Esophagus squamous epithelium (tissue), 5 donors: ENCODE data around the gene CTNNA1. TPM values are rescaled to one million over a fixed set of nuclear protein-coding genes. Genes with fewer than 3 reads are reported as not detected.
A peak's percentile ranks its signal among the peaks of the same experiment; 100 is the strongest.

ENCODE experiments used
- DNase-seq: peaks from one replicate; lab custom pipeline; 2025; lab: John Stamatoyannopoulos, UW
- H3K27ac ChIP-seq, 4 donors: fragments of 200-600 bp; sonication (generic); one replicate each; pipeline ENCODE4 v1.5.1; 2016 to 2019; ENCODE audit warnings: mild to moderate bottlenecking in 1 of 4
- H3K27me3 ChIP-seq, 4 donors: fragments of 200-600 bp; sonication (generic); 1 replicate in 3 of 4; 2 replicates in 1 of 4; pipeline versions ENCODE4 v1.5.1 to v1.6.0; 2017 to 2021; ENCODE audit warnings: antibody characterized with exemption in 1 of 4
- H3K36me3 ChIP-seq, 3 donors: fragments of 200-600 bp; sonication (generic); one replicate each; pipeline ENCODE4 v1.5.1; 2016 to 2019
- H3K4me1 ChIP-seq, 3 donors: fragments of 200-600 bp; sonication (generic); one replicate each; pipeline ENCODE4 v1.5.1; 2017 to 2019
- H3K4me3 ChIP-seq, 4 donors: fragments of 200-600 bp; sonication (generic); 1 replicate in 3 of 4; 2 replicates in 1 of 4; pipeline ENCODE4 v1.5.1; 2016 to 2019; ENCODE audit warnings: mild to moderate bottlenecking in 2 of 4, moderate library complexity in 1 of 4
- H3K9me3 ChIP-seq, 3 donors: fragments of 200-600 bp; sonication (generic); one replicate each; pipeline ENCODE4 v1.5.1; 2016 to 2019
- CTCF ChIP-seq, 6 experiments: fragments of 450-650 bp in 4 of 6; fragments of 200-600 bp in 2 of 6; sonication (generic) in 2 of 6; IDR thresholded peaks; one replicate each; pipeline ENCODE4 v1.5.1; 2016 to 2019; ENCODE audit warnings: antibody characterized with exemption in 6 of 6, mild to moderate bottlenecking in 4 of 6, moderate library complexity in 4 of 6
- POLR2A ChIP-seq, 4 donors: fragments of 450-650 bp; IDR thresholded peaks; one replicate each; pipeline ENCODE4 v1.6.1; 2017; ENCODE audit warnings: antibody characterized with exemption in 4 of 4, mild to moderate bottlenecking in 4 of 4, moderate library complexity in 3 of 4
- WGBS, 2 donors: methylation state at CpG; one replicate each; pipeline ENCODE4 v1.1.5; 2018; 5-methylcytosine and 5-hydroxymethylcytosine counted together
- intact Hi-C: fragments of 100-400 bp; cut with DNase I; formaldehyde crosslinking; loops from one replicate; pipeline ENCODE4 v1.15.0; 2022
- total RNA-seq, 4 donors: library from RNA; depleted of rRNA; stranded (reverse); fragments of >200 nt; gene quantifications; one replicate each; pipeline ENCODE4 v1.1.0, GENCODE V29; 2016
- donor health status: DM: yes; HTN: yes; CAD: no.

The CTNNA1 gene
- total RNA-seq, 4 donors from 2014 or later: 293 to 393 (median 348) TPM

GRCh38 chr5:138951091-138951985, 198.1 kb downstream of the CTNNA1 start:
- H3K4me3 ChIP-seq: no peak overlapping the region
- no peak overlapping the region for H3K27ac ChIP-seq
- TF ChIP-seq CTCF (IDR thresholded peaks at IDR 0.05): no peak
- TF ChIP-seq POLR2A (IDR thresholded peaks at IDR 0.05): no peak
- intact Hi-C loops: no loop called here
- 90% methylated on average over 2 to 6 of the region's 18 CpGs for WGBS, 2 donors
- peaks cover 23 to 46% (median 28%) of the 10 kb centered on the region in 3 donors for H3K4me1 ChIP-seq
- no peaks in the 10 kb centered on the region for H3K27me3 ChIP-seq
- no peak for DNase-seq
- H3K36me3 ChIP-seq: peaks cover 0 to 42% (median 0%) of the 10 kb centered on the region in 3 donors
- H3K9me3 ChIP-seq: no peaks in the 10 kb centered on the region

- Histone ChIP-seq H3K4me3 (no peak overlapping the region), H3K9me3 (no peaks in the 10 kb centered on the region), H3K4me1 (peaks cover 23 to 46% (median 28%) of the 10 kb centered on the region in 3 donors), H3K27ac (no peak overlapping the region), H3K36me3 (peaks cover 0 to 34% (median 0%) of the 10 kb centered on the region in 3 donors), H3K27me3 (no peaks in the 10 kb centered on the region)
- no peak for DNase-seq
- intact Hi-C loops: no loop called here
- WGBS, 2 donors: 85 to 86% methylated on average over 13 to 14 of the region's 17 CpGs
- TF ChIP-seq POLR2A (IDR thresholded peaks at IDR 0.05) (no peak), CTCF (IDR thresholded peaks at IDR 0.05) (no peak)
These were observed 198.9 kb downstream of the CTNNA1 start for GRCh38 chr5:138951986-138952735.

- WGBS, 2 donors: 13% methylated on average over 6 of the region's 6 CpGs; no CpG with 5 or more reads in 1 of the 2 donors
- H3K27ac ChIP-seq: peak overlapping the region; percentile 7 to 76 (median 68)
- no peaks in the 10 kb centered on the region for H3K27me3 ChIP-seq
- H3K4me1 ChIP-seq: peaks cover 23 to 46% (median 28%) of the 10 kb centered on the region in 3 donors
- H3K9me3 ChIP-seq: no peaks in the 10 kb centered on the region
- TF ChIP-seq POLR2A (IDR thresholded peaks at IDR 0.05) (no peak), CTCF (IDR thresholded peaks at IDR 0.05) (no peak)
- intact Hi-C loops: no loop called here
- DNase-seq: no peak
- peak overlapping the region in 1 of 4 donors; percentile 16 for H3K4me3 ChIP-seq
- peaks cover 0 to 26% (median 0%) of the 10 kb centered on the region in 3 donors for H3K36me3 ChIP-seq
These were observed 199.7 kb downstream of the CTNNA1 start for GRCh38 chr5:138952962-138953361.

- DNase-seq: no peak
- H3K4me1 ChIP-seq: peaks cover 23 to 46% (median 28%) of the 10 kb centered on the region in 3 donors
- peaks cover 0 to 19% (median 0%) of the 10 kb centered on the region in 3 donors for H3K36me3 ChIP-seq
- no peaks in the 10 kb centered on the region for H3K9me3 ChIP-seq
- H3K4me3 ChIP-seq: peak overlapping the region in 1 of 4 donors; percentile 16
- peak overlapping the region; percentile 2 to 76 (median 68) for H3K27ac ChIP-seq
- no peak for TF ChIP-seq POLR2A (IDR thresholded peaks at IDR 0.05)
- no peak for TF ChIP-seq CTCF (IDR thresholded peaks at IDR 0.05)
- WGBS, 2 donors: 17 to 73% methylated on average over 2 to 7 of the region's 14 CpGs
- no peaks in the 10 kb centered on the region for H3K27me3 ChIP-seq
- intact Hi-C loops: no loop called here
These were observed 200.4 kb downstream of the CTNNA1 start for GRCh38 chr5:138953387-138954256.
